Neural cell (in vitro differentiated cells): ENCODE measurements around the gene CPXM2. TPM values are rescaled to one million over a fixed set of nuclear protein-coding genes. Genes with fewer than 3 reads are reported as not detected.

ENCODE experiments used
- H2AFZ ChIP-seq: fragments of 200-600, 300-800 bp; sonication (generic), shearing (Covaris generic); 2 replicates; pipeline ENCODE4 v1.6.0; 2014; ENCODE audit warnings: low read depth, mild to moderate bottlenecking, antibody characterized with exemption, low read length, moderate library complexity
- H3F3A ChIP-seq: fragments of 200-600 bp; shearing (Covaris generic); 2 replicates; pipeline ENCODE4 v1.6.1; 2016; ENCODE audit warnings: mild to moderate bottlenecking, moderate library complexity, mixed read lengths, antibody characterized with exemption, low read length; ENCODE audit not compliant: insufficient read depth, poor library complexity, severe bottlenecking
- H3K27ac ChIP-seq: fragments of 200-600, 300-800 bp; sonication (generic), shearing (Covaris generic); 2 replicates; pipeline ENCODE4 v1.5.1; 2014; ENCODE audit warnings: mild to moderate bottlenecking, low read length, moderate library complexity
- H3K27me3 ChIP-seq: fragments of 300-800, 200-600 bp; sonication (generic), shearing (Covaris generic); 2 replicates; pipeline ENCODE4 v1.6.0; 2014; ENCODE audit warnings: mild to moderate bottlenecking, low read depth, low read length, moderate library complexity; ENCODE audit not compliant: insufficient read depth
- H3K36me3 ChIP-seq: fragments of 300-800, 200-600 bp; sonication (generic), shearing (Covaris generic); 2 replicates; pipeline ENCODE4 v1.5.1; 2014; ENCODE audit warnings: mild to moderate bottlenecking, antibody characterized with exemption, low read length, moderate library complexity; ENCODE audit not compliant: insufficient read depth
- H3K4me2 ChIP-seq: fragments of 300-800, 200-600 bp; sonication (generic), shearing (Covaris generic); 2 replicates; pipeline ENCODE4 v1.6.0; 2014; ENCODE audit warnings: mild to moderate bottlenecking, low read length
- H3K4me3 ChIP-seq: fragments of 300-800, 200-600 bp; sonication (generic), shearing (Covaris generic); 2 replicates; pipeline ENCODE4 v1.5.1; 2014; ENCODE audit warnings: mild to moderate bottlenecking, low read length, moderate library complexity
- H3K79me2 ChIP-seq: fragments of 200-600 bp; shearing (Covaris generic); replicated peaks from 2 replicates; pipeline ENCODE4 v1.6.0; 2014; ENCODE audit warnings: mild to moderate bottlenecking, low read length, moderate library complexity; ENCODE audit not compliant: insufficient read depth
- H3K9ac ChIP-seq: fragments of 300-800, 200-600 bp; sonication (generic), shearing (Covaris generic); 2 replicates; pipeline ENCODE4 v1.6.1; 2016; ENCODE audit warnings: mild to moderate bottlenecking, low read length, mixed read lengths
- H3K9me2 ChIP-seq: fragments of 200-600 bp; shearing (Covaris generic); 2 replicates; pipeline ENCODE4 v1.6.1; 2016; ENCODE audit warnings: mild to moderate bottlenecking, low read length, mixed read lengths; ENCODE audit not compliant: insufficient read depth
- H3K9me3 ChIP-seq: fragments of 200-600, 300-800 bp; sonication (generic), shearing (Covaris generic); 2 replicates; pipeline ENCODE4 v1.6.1; 2016; ENCODE audit warnings: mild to moderate bottlenecking, mixed run types, low read length, moderate library complexity, mixed read lengths
- H4K20me1 ChIP-seq: fragments of 200-600 bp; shearing (Covaris generic); 2 replicates; pipeline ENCODE4 v1.6.1; 2016; ENCODE audit warnings: mild to moderate bottlenecking, mixed run types; ENCODE audit not compliant: insufficient read depth
- EP300 ChIP-seq: fragments of 450-650 bp; conservative IDR thresholded peaks from 2 replicates; pipeline ENCODE4 v1.6.1; 2014; ENCODE audit warnings: antibody characterized with exemption, mild to moderate bottlenecking, moderate library complexity; ENCODE audit not compliant: poor library complexity, severe bottlenecking
- EZH2 ChIP-seq: fragments of 200-600, 300-800 bp; shearing (Covaris generic), sonication (generic); IDR thresholded peaks from 2 replicates; pipeline ENCODE4 v1.6.1; 2014; ENCODE audit warnings: antibody characterized with exemption, low read length, borderline replicate concordance, mild to moderate bottlenecking; ENCODE audit not compliant: insufficient read depth, poor library complexity, severe bottlenecking
- MXI1 ChIP-seq: fragments of 450-650 bp; conservative IDR thresholded peaks from 2 replicates; pipeline ENCODE4 v1.6.1; 2014; ENCODE audit warnings: antibody characterized with exemption, mild to moderate bottlenecking; ENCODE audit not compliant: poor library complexity, severe bottlenecking
- POLR2AphosphoS5 ChIP-seq: IDR thresholded peaks from 2 replicates; pipeline ENCODE4 v1.6.1; 2012
- RAD21 ChIP-seq: fragments of 450-650 bp; conservative IDR thresholded peaks from 2 replicates; pipeline ENCODE4 v1.6.1; 2014; ENCODE audit warnings: antibody characterized with exemption, mild to moderate bottlenecking, moderate library complexity
- SMC3 ChIP-seq: fragments of 450-650 bp; conservative IDR thresholded peaks from 2 replicates; pipeline ENCODE4 v1.6.1; 2014; ENCODE audit warnings: antibody characterized with exemption, mild to moderate bottlenecking, moderate library complexity; ENCODE audit not compliant: poor library complexity
- TAF1 ChIP-seq: IDR thresholded peaks from 2 replicates; pipeline ENCODE4 v1.6.1; 2012; ENCODE audit warnings: low read depth
- polyA plus RNA-seq: library from polyadenylated mRNA; depleted of rRNA; stranded (reverse); fragments of >200 nt; gene quantifications from 2 replicates; pipeline ENCODE4 v1.2.3, GENCODE V29; 2014
- TF ChIP-seq, protein P1 (sequence below): fragments of 450-650 bp; IDR thresholded peaks from 2 replicates; pipeline ENCODE4 v1.5.1; 2014; ENCODE audit warnings: antibody characterized with exemption, mild to moderate bottlenecking, moderate library complexity; ENCODE audit not compliant: poor library complexity, severe bottlenecking
- TF ChIP-seq, protein P2 (sequence below): IDR thresholded peaks from 2 replicates; pipeline ENCODE4 v1.6.1; 2012; ENCODE audit warnings: borderline replicate concordance

The CPXM2 gene
- polyA plus RNA-seq, 1 donor from 2014 or later, result not detected

- Histone ChIP-seq H3K4me3 (no peak overlapping the region), H4K20me1 (no peaks in the 10 kb centered on the region), H3K9me2 (no peaks in the 10 kb centered on the region), H3K36me3 (no peaks in the 10 kb centered on the region), H3K27ac (no peak overlapping the region), H3K9ac (no peak overlapping the region), H3K9me3 (no peaks in the 10 kb centered on the region), H3F3A (no peaks in the 10 kb centered on the region), H3K79me2 (no peaks in the 10 kb centered on the region), H3K4me2 (no peak overlapping the region), H3K27me3 (no peaks in the 10 kb centered on the region), H2AFZ (no peak overlapping the region)
- TF ChIP-seq, protein P1, sequence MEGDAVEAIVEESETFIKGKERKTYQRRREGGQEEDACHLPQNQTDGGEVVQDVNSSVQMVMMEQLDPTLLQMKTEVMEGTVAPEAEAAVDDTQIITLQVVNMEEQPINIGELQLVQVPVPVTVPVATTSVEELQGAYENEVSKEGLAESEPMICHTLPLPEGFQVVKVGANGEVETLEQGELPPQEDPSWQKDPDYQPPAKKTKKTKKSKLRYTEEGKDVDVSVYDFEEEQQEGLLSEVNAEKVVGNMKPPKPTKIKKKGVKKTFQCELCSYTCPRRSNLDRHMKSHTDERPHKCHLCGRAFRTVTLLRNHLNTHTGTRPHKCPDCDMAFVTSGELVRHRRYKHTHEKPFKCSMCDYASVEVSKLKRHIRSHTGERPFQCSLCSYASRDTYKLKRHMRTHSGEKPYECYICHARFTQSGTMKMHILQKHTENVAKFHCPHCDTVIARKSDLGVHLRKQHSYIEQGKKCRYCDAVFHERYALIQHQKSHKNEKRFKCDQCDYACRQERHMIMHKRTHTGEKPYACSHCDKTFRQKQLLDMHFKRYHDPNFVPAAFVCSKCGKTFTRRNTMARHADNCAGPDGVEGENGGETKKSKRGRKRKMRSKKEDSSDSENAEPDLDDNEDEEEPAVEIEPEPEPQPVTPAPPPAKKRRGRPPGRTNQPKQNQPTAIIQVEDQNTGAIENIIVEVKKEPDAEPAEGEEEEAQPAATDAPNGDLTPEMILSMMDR, result no peak
- TF ChIP-seq POLR2AphosphoS5 (no peak), EZH2 (no peak), MXI1 (no peak), TAF1 (no peak), EP300 (no peak), RAD21 (no peak), SMC3 (no peak)
- TF ChIP-seq, protein P2, sequence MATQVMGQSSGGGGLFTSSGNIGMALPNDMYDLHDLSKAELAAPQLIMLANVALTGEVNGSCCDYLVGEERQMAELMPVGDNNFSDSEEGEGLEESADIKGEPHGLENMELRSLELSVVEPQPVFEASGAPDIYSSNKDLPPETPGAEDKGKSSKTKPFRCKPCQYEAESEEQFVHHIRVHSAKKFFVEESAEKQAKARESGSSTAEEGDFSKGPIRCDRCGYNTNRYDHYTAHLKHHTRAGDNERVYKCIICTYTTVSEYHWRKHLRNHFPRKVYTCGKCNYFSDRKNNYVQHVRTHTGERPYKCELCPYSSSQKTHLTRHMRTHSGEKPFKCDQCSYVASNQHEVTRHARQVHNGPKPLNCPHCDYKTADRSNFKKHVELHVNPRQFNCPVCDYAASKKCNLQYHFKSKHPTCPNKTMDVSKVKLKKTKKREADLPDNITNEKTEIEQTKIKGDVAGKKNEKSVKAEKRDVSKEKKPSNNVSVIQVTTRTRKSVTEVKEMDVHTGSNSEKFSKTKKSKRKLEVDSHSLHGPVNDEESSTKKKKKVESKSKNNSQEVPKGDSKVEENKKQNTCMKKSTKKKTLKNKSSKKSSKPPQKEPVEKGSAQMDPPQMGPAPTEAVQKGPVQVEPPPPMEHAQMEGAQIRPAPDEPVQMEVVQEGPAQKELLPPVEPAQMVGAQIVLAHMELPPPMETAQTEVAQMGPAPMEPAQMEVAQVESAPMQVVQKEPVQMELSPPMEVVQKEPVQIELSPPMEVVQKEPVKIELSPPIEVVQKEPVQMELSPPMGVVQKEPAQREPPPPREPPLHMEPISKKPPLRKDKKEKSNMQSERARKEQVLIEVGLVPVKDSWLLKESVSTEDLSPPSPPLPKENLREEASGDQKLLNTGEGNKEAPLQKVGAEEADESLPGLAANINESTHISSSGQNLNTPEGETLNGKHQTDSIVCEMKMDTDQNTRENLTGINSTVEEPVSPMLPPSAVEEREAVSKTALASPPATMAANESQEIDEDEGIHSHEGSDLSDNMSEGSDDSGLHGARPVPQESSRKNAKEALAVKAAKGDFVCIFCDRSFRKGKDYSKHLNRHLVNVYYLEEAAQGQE, result no peak
These were observed 169.3 kb downstream of the CPXM2 start for GRCh38 chr10:123722351-123722750.

- Histone ChIP-seq H3F3A (no peaks in the 10 kb centered on the region), H3K9me2 (no peaks in the 10 kb centered on the region), H3K36me3 (no peaks in the 10 kb centered on the region), H2AFZ (no peak overlapping the region), H3K9me3 (no peaks in the 10 kb centered on the region), H3K9ac (no peak overlapping the region), H3K27ac (no peak overlapping the region), H3K4me3 (no peak overlapping the region), H4K20me1 (no peaks in the 10 kb centered on the region), H3K79me2 (no peaks in the 10 kb centered on the region), H3K27me3 (no peaks in the 10 kb centered on the region), H3K4me2 (no peak overlapping the region)
- TF ChIP-seq SMC3 (no peak), EP300 (no peak), RAD21 (no peak), MXI1 (no peak), TAF1 (no peak)
These were observed 170.1 kb downstream of the CPXM2 start for GRCh38 chr10:123721441-123722049.
